ENCODE data around the gene ZDHHC14.

DNA sequence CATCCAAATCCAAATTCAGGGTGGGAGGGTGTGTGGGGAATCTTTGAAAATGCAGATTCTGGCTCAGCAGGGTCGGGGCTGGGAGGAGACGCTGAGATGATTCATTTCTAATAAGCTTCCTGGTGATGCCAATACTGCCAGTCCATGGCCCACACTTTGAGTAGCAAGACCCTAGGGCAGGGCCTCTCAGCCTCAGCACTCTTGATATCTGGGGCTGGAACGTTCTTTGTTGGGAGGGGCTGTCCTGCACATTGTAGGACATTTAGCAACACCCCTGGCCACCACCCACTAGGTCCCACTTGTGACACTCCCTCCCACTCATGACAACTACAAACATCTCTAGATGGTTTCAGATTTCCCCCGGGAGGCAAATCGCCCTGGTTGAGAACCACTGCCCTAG is 191.0 kb downstream of the ZDHHC14 start:
- TF ChIP-seq POLR2A (IDR thresholded peaks at IDR 0.05; ENCODE audit: low read length) (no peak), GATA1 (IDR thresholded peaks at IDR 0.05; ENCODE audit: low read depth, low read length) (no peak)
